Measurements from ENCODE around the gene NAA10.

NAA10 gene

DNA sequence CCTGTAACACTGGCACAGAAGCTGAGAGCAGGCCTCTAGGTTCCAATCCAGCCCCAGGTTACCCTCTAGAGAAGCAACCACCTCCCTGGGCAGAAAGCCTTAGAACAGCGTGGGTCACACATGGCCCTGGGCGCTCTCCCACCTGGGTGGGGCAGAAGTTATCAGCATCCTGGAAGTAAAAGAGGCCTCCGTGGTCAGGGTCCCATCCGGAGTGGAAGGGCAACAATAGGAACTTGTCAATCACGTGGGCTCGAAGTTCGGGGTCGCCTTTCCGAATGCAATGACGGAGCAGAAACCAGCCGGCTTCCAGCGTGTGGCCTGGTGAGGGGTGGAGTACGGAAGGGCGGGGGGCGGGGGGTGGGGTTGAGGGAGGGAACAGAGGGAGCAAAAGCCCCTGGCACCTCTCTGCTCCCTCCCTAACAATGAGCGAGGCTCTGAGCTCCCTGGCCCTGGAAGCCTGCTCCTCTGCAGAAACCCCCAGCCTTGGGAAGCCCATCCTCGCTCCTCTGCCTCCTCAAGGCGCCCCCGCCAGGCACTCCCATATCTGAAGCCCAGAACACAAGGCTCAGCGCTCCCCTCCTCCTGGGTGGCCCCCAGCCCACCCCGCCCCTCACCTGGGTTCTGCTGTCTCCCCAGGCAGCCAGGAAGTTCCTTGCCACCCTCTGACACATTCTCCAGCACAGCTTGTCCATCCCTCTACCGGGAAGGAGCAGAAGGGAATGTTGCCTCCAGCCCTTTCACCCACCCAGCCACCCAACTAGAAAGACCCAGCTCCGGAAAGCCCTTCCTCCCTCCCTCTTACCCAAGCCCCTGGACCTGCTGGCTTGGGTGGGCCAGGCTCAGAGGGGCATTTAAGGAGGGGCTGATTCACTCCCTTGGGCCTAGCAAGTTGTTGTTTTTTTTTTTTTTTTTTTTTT, 6.8 kb upstream of the NAA10 start:
- TF ChIP-seq, protein P1, sequence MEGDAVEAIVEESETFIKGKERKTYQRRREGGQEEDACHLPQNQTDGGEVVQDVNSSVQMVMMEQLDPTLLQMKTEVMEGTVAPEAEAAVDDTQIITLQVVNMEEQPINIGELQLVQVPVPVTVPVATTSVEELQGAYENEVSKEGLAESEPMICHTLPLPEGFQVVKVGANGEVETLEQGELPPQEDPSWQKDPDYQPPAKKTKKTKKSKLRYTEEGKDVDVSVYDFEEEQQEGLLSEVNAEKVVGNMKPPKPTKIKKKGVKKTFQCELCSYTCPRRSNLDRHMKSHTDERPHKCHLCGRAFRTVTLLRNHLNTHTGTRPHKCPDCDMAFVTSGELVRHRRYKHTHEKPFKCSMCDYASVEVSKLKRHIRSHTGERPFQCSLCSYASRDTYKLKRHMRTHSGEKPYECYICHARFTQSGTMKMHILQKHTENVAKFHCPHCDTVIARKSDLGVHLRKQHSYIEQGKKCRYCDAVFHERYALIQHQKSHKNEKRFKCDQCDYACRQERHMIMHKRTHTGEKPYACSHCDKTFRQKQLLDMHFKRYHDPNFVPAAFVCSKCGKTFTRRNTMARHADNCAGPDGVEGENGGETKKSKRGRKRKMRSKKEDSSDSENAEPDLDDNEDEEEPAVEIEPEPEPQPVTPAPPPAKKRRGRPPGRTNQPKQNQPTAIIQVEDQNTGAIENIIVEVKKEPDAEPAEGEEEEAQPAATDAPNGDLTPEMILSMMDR (IDR thresholded peaks at IDR 0.05; ENCODE audit: low read depth, low read length), result no peak
- no peak overlapping the region for H3K4me3 ChIP-seq (replicated peaks in 1 of 2; ENCODE audit: low read depth in 2 of 2, low read length in 2 of 2)
- DNase-seq (ENCODE audit: low read depth in 2 of 2), result no peak

DNA sequence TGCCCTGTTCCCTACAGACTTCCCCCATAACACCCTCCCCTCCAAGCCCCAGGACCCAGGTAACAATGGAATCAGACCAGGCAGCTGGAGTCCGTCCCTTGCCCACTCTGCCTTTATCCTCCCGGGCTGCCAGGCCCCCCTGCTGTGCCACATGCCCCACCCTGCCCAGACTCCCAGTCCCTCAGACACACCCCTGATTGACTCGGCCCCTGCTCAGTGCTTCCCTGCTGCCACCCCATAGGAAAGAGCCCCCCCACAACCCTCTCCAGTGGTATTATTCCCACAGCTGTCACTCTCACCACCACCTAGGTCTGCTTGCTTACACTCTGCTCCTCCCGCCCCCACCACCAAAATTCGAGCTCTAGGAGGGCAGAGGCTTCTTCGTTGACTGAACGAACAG, 4.7 kb upstream of the NAA10 start:
- TF ChIP-seq, protein P1 (IDR thresholded peaks at IDR 0.05; ENCODE audit: low read depth, low read length), result no peak

DNA sequence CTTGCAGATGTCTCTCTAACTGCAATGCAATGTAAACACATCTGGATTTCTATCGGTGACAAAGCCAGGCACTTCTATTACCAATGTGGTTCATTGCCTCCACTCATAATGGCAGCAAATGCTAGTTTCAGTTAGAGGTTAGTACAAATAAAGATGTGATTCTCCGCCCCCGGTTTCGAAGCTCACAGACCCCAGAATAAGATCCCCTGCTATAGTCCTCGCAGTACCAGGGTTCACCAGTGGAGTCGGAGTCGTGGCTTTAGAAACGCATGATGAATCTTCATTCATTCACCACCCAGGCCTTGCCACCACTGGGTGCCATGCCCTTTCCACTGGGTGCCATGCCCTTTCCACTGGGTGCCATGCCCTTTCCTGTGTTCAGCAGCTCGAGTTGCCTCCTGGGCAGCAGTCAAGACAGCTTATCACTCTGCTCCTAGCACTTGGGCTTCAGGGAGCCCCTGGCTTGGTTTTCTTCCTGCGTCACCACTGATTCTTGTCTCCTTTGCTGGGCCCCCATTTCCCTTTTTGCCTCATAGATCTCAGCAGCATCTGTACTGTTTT, 3.5 kb upstream of the NAA10 start:
- H3K4me3 ChIP-seq (replicated peaks in 1 of 2; ENCODE audit: low read depth in 2 of 2, low read length in 2 of 2), result no peak overlapping the region
- DNase-seq (ENCODE audit: low read depth in 2 of 2), result no peak
- TF ChIP-seq, protein P1 (IDR thresholded peaks at IDR 0.05; ENCODE audit: low read depth, low read length), result no peak

More for the DNA sequence above, 4.7 kb upstream of the NAA10 start:
- no peak overlapping the region for H3K4me3 ChIP-seq (replicated peaks in 1 of 2; ENCODE audit: low read depth in 2 of 2, low read length in 2 of 2)
- no peak for DNase-seq (ENCODE audit: low read depth in 2 of 2)

DNA sequence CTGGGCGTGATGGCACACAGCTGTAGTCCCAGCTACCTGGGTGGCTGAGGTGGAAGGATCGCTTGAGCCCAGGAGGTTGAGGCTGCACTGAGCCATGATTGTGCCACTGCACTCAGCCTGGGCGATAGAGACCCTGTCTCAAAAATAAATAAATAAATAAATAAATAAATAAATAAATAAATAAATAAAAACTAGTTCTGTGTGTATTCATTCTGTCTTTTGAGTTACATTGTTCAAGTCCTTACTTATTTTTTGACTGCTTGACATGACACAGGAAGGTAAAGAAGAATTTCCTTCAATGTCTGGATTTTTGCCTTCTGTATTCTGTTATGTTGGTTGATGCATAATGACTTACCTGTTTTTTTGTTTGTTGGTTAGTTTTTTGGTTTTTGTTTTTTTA, 2.2 kb upstream of the NAA10 start:
- TF ChIP-seq, protein P1 (IDR thresholded peaks at IDR 0.05; ENCODE audit: low read depth, low read length), result no peak
- DNase-seq (ENCODE audit: low read depth in 2 of 2), result no peak
- no peak overlapping the region for H3K4me3 ChIP-seq (replicated peaks in 1 of 2; ENCODE audit: low read depth in 2 of 2, low read length in 2 of 2)

DNA sequence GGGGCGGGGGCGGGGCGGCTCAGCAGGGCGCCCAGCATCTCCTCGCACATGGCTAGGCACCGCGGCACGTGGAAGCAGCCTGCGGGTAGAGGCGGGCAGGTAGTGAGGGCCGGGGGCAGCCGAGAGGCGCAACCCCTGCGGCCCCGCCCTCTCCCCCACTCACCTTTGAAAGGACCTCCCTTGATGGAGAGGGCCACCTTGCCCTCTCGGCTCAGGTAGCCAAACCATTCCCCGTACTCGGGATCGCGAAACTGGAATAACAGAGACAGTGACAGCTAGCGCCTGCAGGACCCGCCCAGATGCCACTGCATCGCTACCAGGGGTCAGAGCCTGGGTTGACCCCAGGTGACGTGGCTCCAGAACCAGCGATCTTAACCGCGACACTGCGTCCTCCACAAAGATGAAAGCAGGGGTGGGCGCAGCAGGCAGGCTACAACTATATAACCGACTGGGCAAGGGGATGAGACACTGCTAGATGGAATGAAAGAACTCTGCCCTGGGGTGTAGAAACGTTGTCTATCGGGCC, 552 bp upstream of the NAA10 start:
- TF ChIP-seq, protein P1 (IDR thresholded peaks at IDR 0.05; ENCODE audit: low read depth, low read length), result no peak
- no peak for DNase-seq (ENCODE audit: low read depth in 2 of 2)

DNA sequence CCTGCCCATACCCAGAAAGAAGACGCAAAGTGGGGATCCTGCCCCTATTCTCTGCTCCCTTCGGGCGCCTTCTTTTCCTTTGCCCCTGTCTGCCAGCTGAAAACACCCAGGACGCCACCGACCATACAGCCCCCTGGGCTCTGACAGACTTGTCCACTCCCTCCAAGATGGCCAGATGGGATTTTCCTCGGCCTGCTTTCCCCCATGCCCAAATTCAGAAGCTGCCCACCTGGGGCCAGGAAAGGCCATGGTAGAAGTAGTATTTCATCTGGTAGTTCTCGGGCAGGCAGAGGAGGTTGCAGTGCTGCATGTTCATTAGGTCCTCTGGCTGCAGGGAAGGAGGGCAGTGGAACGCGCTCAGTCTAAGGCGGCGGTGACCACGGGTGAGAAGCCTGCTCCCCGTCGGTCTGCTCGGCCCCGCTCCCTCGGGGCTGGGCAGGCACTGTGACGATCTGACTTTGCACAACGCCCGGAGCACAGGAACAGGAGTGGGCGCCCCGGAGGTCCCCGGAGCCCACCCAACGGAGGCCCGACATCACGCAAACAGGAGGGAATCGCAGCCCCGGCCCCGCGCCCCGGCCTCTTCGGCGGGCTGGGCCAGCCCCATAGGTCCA, 582 bp downstream of the NAA10 start:
- TF ChIP-seq, protein P1 (IDR thresholded peaks at IDR 0.05; ENCODE audit: low read depth, low read length), result no peak
- no peak for DNase-seq (ENCODE audit: low read depth in 2 of 2)
- peak overlapping the region; percentile 75 to 79 for H3K4me3 ChIP-seq (replicated peaks in 1 of 2; ENCODE audit: low read depth in 2 of 2, low read length in 2 of 2)

More for the DNA sequence above, 552 bp upstream of the NAA10 start:
- peak overlapping the region; percentile 38 to 40 for H3K4me3 ChIP-seq (replicated peaks in 1 of 2; ENCODE audit: low read depth in 2 of 2, low read length in 2 of 2)
